8988T (cell line): Measurements from ENCODE around the gene PRR23E.

Source experiments
- DNase-seq: peaks from one replicate; pipeline ENCODE4 v3.0.0; 2011

Gene PRR23E, protein sequence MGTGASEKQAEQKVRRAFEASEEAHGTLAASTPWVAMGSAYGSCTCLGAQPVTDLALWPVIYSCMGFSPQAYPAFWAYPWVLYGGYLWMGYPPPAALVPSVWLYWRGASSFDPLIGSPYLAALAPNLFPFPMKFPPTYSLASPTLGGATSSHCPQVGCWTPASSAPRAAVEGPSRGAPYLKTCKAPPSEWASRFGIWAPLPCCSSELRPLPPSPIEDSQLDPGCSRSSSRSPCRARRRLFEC

DNA sequence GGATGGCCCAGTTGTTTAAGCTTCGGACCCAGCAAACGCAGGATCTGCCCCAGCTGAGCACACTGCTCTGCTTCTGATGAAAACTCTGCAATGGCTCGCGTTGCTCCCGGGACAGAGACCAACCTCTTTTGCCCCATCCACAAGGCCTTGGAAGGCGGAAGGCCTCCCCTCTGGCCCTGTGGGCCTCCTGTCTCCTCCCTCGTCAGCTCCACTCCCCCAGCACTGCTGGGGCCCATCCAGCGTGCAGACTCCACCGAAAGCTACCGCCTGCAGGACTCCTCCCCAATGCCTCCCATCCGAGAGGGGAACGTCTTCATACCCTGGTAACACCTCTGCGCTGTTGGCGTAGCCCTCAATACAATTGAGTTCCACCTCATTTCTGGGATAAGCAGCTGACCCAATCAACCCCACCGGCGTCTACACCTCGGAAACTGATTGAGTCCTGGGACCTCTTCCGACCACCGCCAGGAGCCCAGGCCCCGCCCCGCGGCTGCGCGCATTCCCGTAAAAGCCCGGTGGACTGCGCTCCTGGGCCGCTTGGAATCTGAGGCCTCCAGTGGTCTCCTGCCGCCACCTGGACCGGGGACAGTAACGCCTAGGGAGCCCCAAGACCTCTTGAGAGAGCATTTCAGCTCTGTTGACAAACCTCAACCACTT, at the start of gene PRR23E:
Gene PRR23E, plus strand, starts transcription at position 556 of the 657 bp plus-strand sequence. CDS start 3,555 bp downstream, outside the sequence.
- no peak for DNase-seq

DNA sequence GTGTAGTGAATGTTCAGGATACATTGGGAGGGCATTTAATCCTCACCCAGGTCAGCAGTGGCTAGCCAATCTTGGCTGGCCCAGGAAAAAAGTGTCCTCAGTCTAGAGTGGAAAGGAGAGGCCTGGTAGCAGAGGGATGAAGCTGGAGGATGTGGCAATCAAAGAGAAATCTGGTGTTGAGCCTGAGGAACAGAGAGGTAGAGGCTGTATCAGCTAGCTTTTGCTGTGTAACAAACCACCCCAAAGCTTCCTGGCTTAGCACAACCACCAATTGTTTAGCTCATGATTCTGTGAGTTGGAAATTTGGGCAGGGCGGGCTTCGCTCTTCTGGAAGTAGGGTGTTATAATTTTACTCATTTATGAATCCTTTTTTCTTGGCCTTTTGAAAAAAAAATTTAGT, 49.8 kb upstream of the PRR23E start:
- DNase-seq = no peak

DNA sequence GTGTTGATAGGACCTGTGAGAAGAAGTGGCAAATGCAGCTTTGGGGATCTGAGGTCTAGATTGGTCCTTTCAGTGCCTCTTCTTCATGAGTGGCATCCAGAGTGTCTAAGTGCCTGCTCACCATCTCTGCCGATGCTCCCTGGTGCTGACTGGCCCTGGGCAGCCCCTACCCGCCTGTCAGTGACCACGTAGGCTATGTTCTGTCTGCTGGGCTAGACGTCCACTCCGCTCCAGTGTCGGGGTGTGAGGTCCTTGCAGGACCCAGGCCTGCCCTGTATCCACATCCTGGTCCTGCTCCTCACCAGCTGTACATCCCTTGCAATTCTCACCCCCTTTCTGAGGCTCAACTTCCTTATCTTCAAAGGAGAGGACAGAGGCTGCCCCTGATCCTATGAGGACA, 48.3 kb upstream of the PRR23E start:
- DNase-seq = no peak

DNA sequence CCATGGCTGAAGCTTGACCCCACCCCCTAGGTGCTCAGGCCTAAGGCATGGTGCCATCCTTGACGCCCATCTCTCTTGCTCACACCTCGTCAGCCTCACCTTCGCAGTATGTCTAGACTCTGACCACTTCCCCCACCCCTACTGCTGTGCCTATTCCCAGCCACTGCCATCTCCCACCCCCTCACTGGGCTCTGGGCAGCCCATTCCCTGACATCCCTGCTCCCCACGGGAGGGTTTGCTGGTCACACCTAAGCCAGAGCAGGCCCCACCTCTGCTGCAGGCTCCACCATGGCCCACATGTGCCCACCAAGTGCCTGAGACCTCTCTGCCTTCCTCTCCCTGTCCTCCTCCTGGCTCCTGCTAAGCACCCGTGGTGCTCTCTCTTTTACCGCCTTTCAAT, 47.7 kb upstream of the PRR23E start:
- no peak for DNase-seq

DNA sequence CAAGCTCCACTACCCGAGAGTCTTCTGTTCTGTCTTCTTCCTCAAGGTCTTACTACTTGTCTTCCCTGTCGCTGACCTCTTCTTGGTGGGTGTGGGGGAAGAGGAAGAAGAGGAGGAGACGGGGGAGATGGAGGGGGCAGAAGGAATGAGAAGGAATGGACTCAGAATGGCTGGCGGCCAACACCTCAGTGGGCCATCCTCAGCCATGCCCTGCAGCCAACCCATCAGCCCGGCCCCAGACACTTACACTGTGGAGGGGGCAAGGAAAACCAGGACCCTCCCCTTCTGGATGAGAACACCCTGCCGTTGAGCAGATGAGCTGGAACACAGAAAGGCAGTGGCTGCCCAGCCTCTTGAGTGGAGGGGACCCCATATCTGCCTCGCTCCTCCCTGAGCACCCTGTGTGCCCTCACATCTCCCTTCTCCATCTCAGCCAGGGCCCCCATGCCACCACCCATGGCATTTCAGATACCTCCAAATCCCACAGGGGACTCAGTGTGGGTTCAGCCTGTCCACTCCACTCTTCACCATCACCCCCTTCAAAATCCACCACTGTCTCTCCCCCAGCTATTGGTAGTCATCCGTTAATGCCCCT, 45.5 kb upstream of the PRR23E start:
- DNase-seq = no peak

DNA sequence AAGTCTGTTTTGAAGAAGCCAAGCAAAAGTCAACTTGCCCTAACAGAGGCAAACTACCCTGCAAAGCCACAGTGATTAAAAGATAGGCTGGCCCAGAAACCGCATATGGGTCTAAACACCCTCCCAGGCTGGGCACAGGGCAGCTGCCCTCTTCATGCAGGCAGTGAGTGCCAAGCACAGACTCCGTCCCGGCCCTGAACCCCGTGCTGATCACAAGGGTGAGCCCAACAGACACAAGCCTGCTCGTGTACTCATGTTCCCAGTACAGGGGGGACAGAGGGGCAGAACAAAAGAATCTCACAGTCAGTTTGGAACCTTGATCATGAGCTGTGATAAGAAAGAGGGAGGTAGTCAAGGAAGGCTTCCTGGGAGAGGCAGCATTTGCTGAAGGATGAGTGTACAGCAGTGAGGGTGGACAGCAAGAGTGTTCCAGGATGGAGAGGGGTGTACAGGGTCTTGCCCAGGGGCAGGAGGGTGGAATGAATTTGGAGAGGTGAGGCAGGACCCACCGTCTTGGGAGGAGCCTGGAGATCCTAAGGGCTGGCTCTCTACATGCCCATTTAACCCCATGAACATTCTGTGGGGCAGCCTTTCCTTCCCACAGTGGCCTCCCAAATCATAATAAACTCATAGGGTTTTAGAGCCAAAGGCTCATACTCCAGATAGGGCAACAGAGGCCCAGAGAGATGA, 43.2 kb upstream of the PRR23E start:
- DNase-seq = no peak

DNA sequence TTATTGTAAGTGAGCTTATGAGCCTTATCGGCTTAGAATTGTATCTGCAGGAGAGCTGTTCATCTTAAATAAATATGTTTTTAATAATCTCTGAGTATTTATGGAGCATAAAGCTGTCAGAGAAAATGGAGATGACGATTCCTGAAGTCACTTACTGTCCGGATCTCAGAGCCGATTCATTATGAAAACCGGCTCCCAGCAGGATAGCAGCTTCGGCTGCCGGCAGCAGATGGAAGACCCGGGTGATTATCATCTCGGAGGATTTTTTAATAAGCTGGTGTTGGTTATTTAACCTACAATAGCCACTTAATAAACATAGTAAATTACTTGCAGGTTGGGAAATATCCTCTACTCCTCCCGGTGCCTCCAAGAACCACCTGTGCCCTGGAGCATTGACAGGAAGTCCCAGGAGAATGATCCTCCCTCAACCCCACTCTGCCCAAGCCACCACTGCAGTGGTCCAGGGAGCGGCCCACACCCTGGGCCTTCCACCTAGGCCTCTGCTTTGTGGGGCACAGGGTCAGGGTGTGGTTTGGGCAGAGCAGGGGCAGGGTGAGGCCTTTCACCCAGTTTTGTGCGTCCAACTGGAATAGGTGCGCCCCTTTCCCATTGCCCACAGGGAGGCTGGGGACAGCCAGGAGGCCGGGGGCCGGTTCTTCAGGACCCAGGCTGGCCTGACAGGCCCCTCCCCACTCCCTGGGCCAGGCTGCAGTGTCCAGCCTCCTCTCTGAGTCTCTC, 42.2 kb upstream of the PRR23E start:
- DNase-seq = no peak

DNA sequence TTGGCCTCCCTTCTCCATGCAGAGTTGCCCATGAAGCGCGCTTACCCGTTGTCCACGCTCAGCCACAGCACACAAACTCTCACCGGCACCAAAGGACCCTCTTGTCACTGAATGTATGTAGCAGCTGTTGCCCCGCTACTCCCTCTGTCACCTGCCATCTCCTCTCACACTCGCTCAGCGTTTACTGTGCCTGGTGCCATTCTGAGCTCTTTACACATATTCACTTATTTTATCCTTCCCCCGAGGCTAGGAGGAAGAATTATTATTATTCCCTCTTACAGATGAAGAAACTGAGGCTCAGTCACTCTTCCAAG, 41.7 kb upstream of the PRR23E start:
- no peak for DNase-seq

DNA sequence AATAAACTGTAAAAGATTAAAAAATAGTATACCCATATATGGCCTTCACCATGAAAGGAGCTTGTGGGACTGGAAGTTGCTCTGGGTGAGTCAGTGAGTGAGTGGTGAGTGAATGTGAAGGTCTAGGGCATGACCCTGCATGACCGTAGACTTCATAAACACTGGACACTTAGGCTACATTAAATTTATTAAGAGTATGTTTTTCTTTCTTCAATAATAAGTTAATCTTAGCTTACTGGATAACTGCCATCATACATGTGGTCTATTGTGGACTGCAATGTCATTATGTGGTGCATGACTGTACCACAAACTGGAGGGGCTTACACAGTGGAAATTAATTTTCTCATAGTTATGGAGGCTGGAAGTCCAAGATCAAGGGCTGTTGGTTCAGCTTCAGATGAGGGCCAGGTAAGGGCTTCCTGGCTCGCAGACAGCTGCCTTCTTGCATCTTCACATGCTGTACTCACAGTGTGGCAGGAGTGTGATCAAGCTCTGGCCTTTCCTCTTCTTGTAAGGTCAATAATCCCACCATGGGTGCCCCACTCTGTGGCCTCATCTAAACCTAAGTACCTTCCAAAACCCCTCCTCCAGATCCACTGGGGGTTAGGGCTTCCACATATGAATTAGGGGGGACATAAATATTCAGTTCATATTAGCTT, 40.8 kb upstream of the PRR23E start:
- DNase-seq = no peak

DNA sequence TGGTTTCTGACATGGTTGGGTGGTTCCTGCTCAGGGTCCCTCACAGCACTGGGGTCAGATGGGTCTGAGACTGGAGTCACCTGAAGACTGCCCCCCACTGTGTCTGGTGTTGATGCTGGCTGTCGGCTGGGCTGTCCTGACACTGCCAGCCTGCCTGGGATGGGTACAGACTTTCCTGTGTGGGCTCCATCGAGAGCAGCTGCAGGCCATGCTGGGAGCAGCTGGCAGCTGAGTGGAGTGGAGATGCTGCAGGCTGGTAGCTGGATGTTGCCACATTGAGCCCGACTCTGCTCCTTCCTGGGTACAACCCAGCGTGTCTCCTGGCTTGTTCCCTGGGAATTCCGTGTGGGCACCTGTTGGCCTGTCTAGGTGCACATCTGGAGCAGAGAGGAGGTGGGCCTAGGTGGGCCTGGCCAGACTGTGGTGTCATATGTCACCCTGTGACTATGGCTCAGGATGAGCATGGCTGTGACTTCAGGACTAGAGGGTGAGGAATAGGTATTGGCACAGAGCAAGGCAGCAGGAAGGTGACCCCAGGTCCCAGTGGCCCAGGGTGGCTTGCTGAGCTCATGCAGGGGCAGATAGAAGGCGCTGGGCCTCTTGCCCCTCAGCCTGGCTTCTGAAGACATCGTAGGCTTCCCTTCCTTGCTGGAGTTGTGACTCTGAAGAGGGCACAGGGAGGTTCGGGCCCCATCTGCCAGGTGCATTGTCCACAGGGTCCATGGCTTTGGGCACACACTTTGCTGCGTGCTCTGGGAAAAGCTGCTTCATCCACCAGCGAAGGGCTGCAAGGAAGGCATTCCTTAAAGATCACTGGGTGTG, 40.0 kb upstream of the PRR23E start:
- DNase-seq = no peak

DNA sequence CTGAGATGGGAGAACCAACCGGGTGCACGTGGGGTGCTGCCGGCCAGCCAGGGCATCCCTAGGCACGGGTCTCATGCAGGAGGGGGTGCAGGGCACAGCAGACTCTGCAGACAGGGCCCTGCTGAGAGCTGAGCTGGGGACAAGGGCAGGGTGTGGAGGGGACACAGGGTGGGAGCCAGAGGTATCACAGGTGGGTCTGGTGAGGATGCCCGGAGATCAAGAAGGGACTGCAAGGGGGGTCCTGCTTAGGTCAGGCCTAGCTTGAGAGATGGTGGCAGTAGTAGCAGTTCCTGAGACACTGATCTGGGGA, 39.5 kb upstream of the PRR23E start:
- no peak for DNase-seq

DNA sequence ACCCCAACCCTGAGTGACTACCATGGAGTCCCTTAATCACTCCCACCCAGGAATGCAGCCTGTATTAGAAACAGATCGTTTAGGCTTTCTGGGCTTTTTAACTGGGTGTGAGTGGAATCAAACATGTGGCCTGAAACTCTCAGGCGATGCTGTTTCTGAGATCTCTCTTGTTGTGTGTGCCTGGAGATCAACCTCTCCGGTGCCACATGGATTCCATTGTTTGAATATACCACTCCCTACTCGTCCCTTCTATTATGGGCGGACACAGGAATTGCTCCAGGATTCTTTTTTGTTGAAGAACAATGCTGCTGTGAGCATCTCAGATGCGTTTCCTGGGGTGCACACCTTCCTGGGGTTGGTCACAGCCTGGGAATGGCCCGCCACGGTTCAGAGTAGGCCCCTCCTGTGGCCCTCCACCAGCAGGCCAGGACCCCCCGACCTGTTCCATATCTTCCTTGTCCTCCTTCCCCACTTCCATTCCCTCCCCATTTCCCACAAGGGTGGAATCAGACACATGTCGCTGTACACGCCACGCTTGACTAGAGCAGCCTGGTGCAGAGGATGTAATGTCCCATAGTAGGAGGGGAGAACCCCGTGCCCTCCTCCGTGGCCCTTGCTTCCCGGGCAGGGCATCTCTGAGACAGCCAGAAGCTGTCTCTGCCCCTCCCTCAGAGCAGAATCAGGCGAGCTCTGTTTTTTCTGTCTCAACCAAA, 36.4 kb upstream of the PRR23E start:
- DNase-seq = no peak

DNA sequence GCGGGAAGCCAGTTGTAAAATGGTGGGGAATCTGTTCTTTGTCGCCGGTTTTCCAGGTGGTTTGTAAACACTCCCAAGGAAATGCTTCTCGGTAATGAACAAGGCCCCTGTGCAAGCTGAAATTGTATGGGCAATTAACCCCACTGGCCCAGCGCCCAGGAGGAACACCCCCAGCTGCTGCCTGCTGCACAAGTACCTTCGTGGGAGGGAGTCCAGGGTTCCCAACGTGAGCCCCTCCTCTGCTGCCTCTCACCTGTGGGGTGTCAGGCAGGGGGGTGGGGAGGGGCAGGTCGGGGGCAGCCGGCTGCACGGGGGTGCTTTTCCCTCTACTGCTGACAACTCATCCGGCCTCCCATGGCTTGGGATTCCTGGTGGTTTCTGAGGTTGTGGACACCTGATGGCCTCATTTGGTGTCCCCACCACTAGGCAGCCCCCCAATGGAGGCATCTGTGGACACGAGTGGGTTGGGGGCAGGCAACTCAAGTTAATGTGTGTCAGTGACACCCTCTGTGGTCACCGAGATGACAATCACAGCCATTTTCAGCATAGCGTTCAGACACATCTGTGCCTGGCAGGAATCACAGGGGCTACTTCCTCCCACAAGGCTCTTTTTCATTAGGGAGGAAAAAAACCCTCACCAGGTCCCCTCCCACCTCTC, 35.6 kb upstream of the PRR23E start:
- DNase-seq = no peak

DNA sequence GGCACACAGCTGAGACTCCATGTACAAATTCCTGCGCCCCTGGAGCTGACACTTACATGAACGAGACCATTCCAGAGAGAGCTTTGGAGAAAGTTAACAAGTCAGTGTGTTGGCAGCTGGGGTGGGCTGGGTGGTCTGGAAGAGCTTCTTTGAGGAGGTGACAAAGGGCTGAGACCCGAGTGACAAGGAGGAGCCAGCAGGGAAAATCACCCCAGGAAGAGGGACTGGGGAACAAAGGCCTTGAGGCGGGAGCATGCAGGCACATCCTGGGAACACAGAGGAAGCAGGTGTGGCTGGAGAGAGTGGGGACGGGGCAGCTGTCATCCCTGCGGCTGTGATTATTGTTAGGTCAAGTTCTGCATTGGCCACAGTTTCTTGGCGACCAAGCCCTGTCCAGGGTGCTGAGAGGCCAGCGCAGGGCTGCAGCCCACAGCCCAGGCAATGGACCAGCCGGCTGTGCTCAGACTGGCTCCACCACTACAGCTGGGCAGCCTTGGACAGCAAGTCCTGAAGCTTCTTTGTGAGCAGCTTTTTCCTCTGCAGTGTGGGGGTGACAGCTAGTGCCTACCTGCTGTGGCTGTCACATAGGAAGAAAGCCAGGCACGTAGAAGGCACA, 34.2 kb upstream of the PRR23E start:
- DNase-seq = no peak

DNA sequence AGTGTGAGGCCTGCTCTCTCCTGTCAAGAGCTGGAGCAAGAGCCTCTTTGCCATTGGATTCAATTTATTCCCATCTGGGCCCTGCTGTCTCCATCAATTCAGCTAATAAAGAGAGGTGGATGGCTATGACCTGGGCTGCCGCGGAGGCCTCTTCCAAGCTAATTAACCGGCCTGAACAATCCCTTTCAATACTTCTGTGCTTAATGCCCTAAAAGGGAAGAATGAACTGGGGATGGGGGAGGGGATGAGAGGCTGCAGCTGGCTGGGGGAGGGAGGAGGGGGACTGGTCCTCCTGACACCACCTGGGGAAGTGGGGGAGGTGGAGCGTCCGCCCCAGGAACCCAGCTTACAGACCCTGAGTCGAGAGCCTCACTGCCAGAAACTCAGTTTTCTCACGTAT, 33.4 kb upstream of the PRR23E start:
- DNase-seq = no peak

DNA sequence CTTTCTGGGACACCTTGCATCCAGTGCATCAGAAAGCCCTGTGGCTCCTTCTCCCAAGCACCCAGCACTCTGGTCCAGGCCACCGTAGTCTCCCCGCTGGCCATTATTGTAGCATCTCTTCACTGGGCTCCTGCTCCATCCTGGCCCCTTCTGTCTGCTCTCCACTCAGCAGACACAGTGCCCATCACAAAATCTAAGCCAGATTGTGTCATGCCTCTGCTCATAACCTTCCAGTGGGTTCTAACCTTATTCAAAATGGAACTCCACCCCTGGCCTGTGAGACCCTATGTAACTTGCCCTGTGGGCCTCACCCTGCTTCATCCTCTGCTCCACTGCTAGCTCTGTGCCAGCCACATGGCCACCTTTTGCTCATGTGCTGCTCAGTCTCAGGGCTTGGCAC, 31.7 kb upstream of the PRR23E start:
- no peak for DNase-seq

DNA sequence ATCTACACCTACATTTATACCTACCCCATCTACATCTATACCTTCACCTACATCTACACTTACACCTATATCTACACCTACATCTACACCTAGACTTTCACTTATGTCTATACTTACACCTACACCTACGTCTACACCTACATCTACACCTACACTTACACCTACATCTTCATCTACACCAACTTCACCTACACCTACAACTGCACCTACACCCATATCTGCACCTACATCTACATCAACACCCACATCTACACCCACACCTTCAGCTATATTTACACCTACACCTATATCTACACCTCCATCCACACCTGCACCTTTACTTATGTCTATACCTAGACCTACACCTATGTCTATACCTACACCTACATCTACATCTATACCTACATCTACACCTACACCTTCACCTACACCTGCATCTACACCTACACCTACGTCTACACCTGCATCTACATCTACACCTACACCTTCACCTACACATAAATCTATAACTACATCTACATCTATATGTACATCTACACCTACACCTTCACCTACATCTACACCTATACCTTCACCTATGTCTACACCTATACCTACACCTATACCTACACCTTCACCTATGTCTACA, 30.9 kb upstream of the PRR23E start:
- DNase-seq = no peak

DNA sequence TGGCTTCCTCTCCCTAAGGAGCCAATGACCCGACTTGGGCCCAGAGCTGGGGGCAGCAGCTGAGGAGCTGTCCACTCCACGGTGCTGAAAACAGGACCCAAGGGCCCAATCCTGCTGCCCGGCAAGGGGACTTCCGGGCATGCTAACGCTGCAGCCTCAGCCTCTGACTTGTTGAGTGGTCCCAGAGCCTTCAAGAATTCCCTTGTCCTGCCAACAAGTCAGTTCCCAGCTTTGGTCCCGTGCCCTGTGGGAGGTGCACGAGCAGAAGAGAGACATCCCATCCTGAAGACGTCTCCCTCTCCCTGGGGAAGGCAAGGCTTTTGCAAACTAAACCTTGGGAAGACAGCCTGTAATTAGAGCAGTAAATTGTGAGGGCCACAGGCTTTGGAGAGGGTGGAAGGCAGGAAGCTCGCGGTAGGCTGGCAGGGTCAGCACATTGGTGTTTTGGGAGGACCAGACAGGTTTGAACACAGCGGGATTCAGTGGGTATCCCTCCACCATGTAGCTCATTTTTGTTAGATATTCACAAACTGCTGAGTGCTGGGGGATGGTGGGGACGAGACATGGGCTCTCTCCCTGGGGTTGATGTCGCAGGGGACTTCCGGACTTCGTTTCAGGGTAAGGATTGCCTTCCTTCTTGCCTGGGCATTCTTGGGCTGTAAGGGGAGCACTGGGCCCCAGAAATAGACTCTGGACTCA, 29.8 kb upstream of the PRR23E start:
- DNase-seq = no peak

DNA sequence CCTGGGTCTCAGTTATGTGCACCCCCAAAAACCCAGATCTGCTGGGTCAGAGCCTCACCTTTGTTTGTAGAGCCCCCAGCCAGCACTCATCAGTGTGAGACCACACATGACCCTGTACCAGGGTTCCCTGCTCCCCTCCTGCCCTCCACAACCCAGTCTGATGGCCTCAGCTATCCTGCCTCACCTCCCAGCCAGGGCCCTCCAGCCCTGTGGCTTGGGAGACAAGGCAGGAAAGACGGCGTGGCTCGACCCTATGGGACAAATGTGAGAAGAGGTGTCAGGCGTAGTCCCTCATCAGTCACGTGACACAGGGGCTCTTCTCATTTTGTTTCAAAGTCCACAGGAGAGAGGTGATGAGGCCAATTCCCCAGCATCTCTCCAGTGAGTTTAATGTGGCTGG, 28.3 kb upstream of the PRR23E start:
- no peak for DNase-seq
